ENCODE measurements around the gene RELN. TPM values are rescaled to one million over a fixed set of nuclear protein-coding genes. Genes with fewer than 3 reads are reported as not detected.

RELN gene
- total and polyA plus RNA-seq, 4 experiments from 2014 or later: not detected

- no peaks in the 10 kb centered on the region for H3K4me1 ChIP-seq (ENCODE audit: insufficient read depth, low read length)
- Mint-ChIP-seq H3K27me3 (peaks cover 1% of the 10 kb centered on the region in 2 donors), H3K4me1 (no peaks in the 10 kb centered on the region), H3K4me3 (no peak overlapping the region), H3K9me3 (peaks cover 0 to 4% (median 0%) of the 10 kb centered on the region in 8 donors), H3K27ac (no peak overlapping the region), H3K36me3 (no peaks in the 10 kb centered on the region)
- ChIA-PET CTCF (ENCODE audit: partially characterized antibody) (no interaction called here), POLR2A (ENCODE audit: partially characterized antibody) (no interaction called here)
- H3K36me3 ChIP-seq (ENCODE audit: insufficient read depth, low read length): no peaks in the 10 kb centered on the region
- intact Hi-C loops (cut with micrococcal nuclease): no loop called here
- DNase-seq: no peak
- no peaks in the 10 kb centered on the region for H3K9me3 ChIP-seq (ENCODE audit: control insufficient read depth in 1 of 2, low read length in 2 of 2)
- H3K27ac ChIP-seq (ENCODE audit: low read depth, low read length): no peak overlapping the region
- no peaks in the 10 kb centered on the region for H3K27me3 ChIP-seq (ENCODE audit: insufficient read depth, low read length)
- H3K4me3 ChIP-seq (ENCODE audit: low read length in 2 of 2): no peak overlapping the region
Observed at GRCh38 chr7:103636153-103636552, 353.3 kb downstream of the RELN start.

GRCh38 chr7:103632972-103633371, 356.5 kb downstream of the RELN start:
- Histone ChIP-seq H3K36me3 (ENCODE audit: insufficient read depth, low read length) (no peaks in the 10 kb centered on the region), H3K9me3 (ENCODE audit: control insufficient read depth in 1 of 2, low read length in 2 of 2) (no peaks in the 10 kb centered on the region), H3K27me3 (ENCODE audit: insufficient read depth, low read length) (no peaks in the 10 kb centered on the region), H3K27ac (ENCODE audit: low read depth, low read length) (no peak overlapping the region), H3K4me3 (ENCODE audit: low read length in 2 of 2) (no peak overlapping the region), H3K4me1 (ENCODE audit: insufficient read depth, low read length) (no peaks in the 10 kb centered on the region)
- Mint-ChIP-seq H3K9me3 (peaks cover 0 to 4% (median 0%) of the 10 kb centered on the region in 8 donors), H3K4me1 (no peaks in the 10 kb centered on the region), H3K36me3 (no peaks in the 10 kb centered on the region), H3K4me3 (no peak overlapping the region), H3K27me3 (peaks cover 0 to 1% of the 10 kb centered on the region in 2 donors), H3K27ac (no peak overlapping the region)
- ChIA-PET POLR2A (ENCODE audit: partially characterized antibody) (no interaction called here), CTCF (ENCODE audit: partially characterized antibody) (no interaction called here)
- intact Hi-C loops (cut with micrococcal nuclease): no loop called here
- DNase-seq: no peak

DNA sequence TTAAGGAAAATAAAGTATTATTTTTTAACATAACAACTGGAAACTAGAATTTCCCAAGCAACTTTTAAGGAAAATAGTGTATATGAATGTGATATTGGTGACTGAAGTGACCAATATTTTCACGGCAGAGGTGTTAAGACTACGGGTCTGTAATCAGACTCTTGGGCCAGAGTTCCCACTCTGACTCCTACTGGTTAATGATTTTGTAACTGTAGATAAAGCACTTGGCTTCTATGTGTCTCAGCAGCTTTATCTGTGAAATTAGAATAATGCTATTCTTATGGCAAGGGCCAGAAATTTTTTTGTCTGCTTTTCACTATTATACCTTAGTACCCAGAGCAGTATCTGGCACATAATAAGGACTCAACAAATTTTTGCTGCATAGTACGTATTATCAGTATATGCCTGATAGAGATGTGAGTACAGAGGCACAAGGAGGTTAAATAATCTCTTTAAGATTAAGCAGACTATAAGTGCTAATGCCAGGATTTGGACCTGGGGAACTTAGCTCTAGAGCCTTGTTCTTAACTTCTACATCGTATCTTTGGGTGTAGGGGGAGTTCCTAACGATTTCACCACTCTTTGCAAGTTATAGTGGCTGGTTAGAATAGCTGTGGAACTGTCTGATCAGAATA, 357.3 kb downstream of the RELN start:
- Mint-ChIP-seq H3K4me1 (no peaks in the 10 kb centered on the region), H3K4me3 (no peak overlapping the region), H3K27ac (no peak overlapping the region), H3K27me3 (peaks cover 0 to 1% of the 10 kb centered on the region in 2 donors), H3K36me3 (no peaks in the 10 kb centered on the region), H3K9me3 (no peaks in the 10 kb centered on the region)
- no peak overlapping the region for H3K27ac ChIP-seq (ENCODE audit: low read depth, low read length)
- H3K4me1 ChIP-seq (ENCODE audit: insufficient read depth, low read length): no peaks in the 10 kb centered on the region
- POLR2A ChIA-PET (ENCODE audit: partially characterized antibody): no interaction called here
- H3K9me3 ChIP-seq (ENCODE audit: control insufficient read depth in 1 of 2, low read length in 2 of 2): no peaks in the 10 kb centered on the region
- no peaks in the 10 kb centered on the region for H3K36me3 ChIP-seq (ENCODE audit: insufficient read depth, low read length)
- DNase-seq: no peak
- intact Hi-C loops (cut with micrococcal nuclease): no loop called here
- no peaks in the 10 kb centered on the region for H3K27me3 ChIP-seq (ENCODE audit: insufficient read depth, low read length)
- CTCF ChIA-PET (ENCODE audit: partially characterized antibody): no interaction called here
- H3K4me3 ChIP-seq (ENCODE audit: low read length in 2 of 2): no peak overlapping the region

- H3K36me3 Mint-ChIP-seq: no peaks in the 10 kb centered on the region
- Histone ChIP-seq H3K36me3 (ENCODE audit: insufficient read depth, low read length) (no peaks in the 10 kb centered on the region), H3K9me3 (ENCODE audit: control insufficient read depth in 1 of 2, low read length in 2 of 2) (no peaks in the 10 kb centered on the region), H3K27me3 (ENCODE audit: insufficient read depth, low read length) (no peaks in the 10 kb centered on the region), H3K4me1 (ENCODE audit: insufficient read depth, low read length) (no peaks in the 10 kb centered on the region), H3K4me3 (ENCODE audit: low read length in 2 of 2) (no peak overlapping the region), H3K27ac (ENCODE audit: low read depth, low read length) (no peak overlapping the region)
- no peak overlapping the region for H3K4me3 Mint-ChIP-seq
- no peak for DNase-seq
- ChIA-PET CTCF (ENCODE audit: partially characterized antibody) (no interaction called here), POLR2A (ENCODE audit: partially characterized antibody) (no interaction called here)
- H3K4me1 Mint-ChIP-seq: no peaks in the 10 kb centered on the region
- no peak overlapping the region for H3K27ac Mint-ChIP-seq
- H3K9me3 Mint-ChIP-seq: no peaks in the 10 kb centered on the region
- intact Hi-C loops (cut with micrococcal nuclease): no loop called here
- H3K27me3 Mint-ChIP-seq: peaks cover 0 to 1% of the 10 kb centered on the region in 2 donors
Observed at GRCh38 chr7:103630318-103630717, 359.1 kb downstream of the RELN start.

- H3K36me3 Mint-ChIP-seq: no peaks in the 10 kb centered on the region
- H3K36me3 ChIP-seq (ENCODE audit: insufficient read depth, low read length): no peaks in the 10 kb centered on the region
- POLR2A ChIA-PET (ENCODE audit: partially characterized antibody): no interaction called here
- H3K27ac ChIP-seq (ENCODE audit: low read depth, low read length): no peak overlapping the region
- H3K4me1 Mint-ChIP-seq: no peaks in the 10 kb centered on the region
- DNase-seq: no peak
- H3K27me3 Mint-ChIP-seq: peaks cover 0 to 1% of the 10 kb centered on the region in 2 donors
- no peaks in the 10 kb centered on the region for H3K27me3 ChIP-seq (ENCODE audit: insufficient read depth, low read length)
- no peaks in the 10 kb centered on the region for H3K4me1 ChIP-seq (ENCODE audit: insufficient read depth, low read length)
- no peak overlapping the region for H3K4me3 Mint-ChIP-seq
- H3K27ac Mint-ChIP-seq: no peak overlapping the region
- H3K9me3 Mint-ChIP-seq: no peaks in the 10 kb centered on the region
- no peak overlapping the region for H3K4me3 ChIP-seq (ENCODE audit: low read length in 2 of 2)
- intact Hi-C loops (cut with micrococcal nuclease): no loop called here
- CTCF ChIA-PET (ENCODE audit: partially characterized antibody): no interaction called here
- no peaks in the 10 kb centered on the region for H3K9me3 ChIP-seq (ENCODE audit: control insufficient read depth in 1 of 2, low read length in 2 of 2)
Observed at GRCh38 chr7:103628742-103629141, 360.7 kb downstream of the RELN start.

GRCh38 chr7:103626776-103627175, 362.7 kb downstream of the RELN start:
- no peak overlapping the region for H3K4me3 Mint-ChIP-seq
- no peaks in the 10 kb centered on the region for H3K4me1 ChIP-seq (ENCODE audit: insufficient read depth, low read length)
- no peak overlapping the region for H3K4me3 ChIP-seq (ENCODE audit: low read length in 2 of 2)
- no peaks in the 10 kb centered on the region for H3K27me3 Mint-ChIP-seq
- no peak for DNase-seq
- CTCF ChIA-PET (ENCODE audit: partially characterized antibody): no interaction called here
- POLR2A ChIA-PET (ENCODE audit: partially characterized antibody): no interaction called here
- intact Hi-C loops (cut with micrococcal nuclease): no loop called here
- no peaks in the 10 kb centered on the region for H3K9me3 ChIP-seq (ENCODE audit: control insufficient read depth in 1 of 2, low read length in 2 of 2)
- H3K9me3 Mint-ChIP-seq: no peaks in the 10 kb centered on the region
- no peak overlapping the region for H3K27ac ChIP-seq (ENCODE audit: low read depth, low read length)
- H3K36me3 Mint-ChIP-seq: no peaks in the 10 kb centered on the region
- H3K36me3 ChIP-seq (ENCODE audit: insufficient read depth, low read length): no peaks in the 10 kb centered on the region
- no peaks in the 10 kb centered on the region for H3K4me1 Mint-ChIP-seq
- H3K27ac Mint-ChIP-seq: no peak overlapping the region
- H3K27me3 ChIP-seq (ENCODE audit: insufficient read depth, low read length): no peaks in the 10 kb centered on the region

DNA sequence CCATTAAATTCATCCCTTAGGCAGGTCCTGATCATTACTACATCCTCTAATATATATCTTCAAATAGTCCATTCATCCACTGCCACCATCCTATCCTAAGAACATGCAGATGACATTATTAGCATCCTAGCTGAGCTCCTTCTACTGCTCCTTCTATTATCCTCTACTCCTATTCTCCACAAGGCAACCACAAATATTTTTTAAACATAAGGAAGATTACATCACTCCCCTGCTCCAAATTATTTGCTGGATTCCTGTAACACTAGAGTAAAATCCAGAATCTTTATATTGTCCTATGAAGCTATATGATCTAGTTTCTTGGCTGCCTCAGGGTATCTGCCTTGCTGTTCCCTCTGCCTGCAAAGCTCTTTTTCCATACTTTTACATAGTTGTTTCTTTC, 367.2 kb downstream of the RELN start:
- ChIA-PET POLR2A (ENCODE audit: partially characterized antibody) (no interaction called here), CTCF (ENCODE audit: partially characterized antibody) (interaction anchor here (0.9 kb wide), 1 partner anchor 9 kb away, joined by 3 read pairs; no protein-coding TSS in a partner anchor)
- intact Hi-C loops (cut with micrococcal nuclease): no loop called here

More for the DNA sequence above, 367.2 kb downstream of the RELN start:
- no peak overlapping the region for H3K27ac ChIP-seq (ENCODE audit: low read depth, low read length)
- DNase-seq: no peak
- Mint-ChIP-seq H3K27ac (no peak overlapping the region), H3K27me3 (peaks cover 3 to 11% of the 10 kb centered on the region in 2 donors), H3K9me3 (peaks cover 0 to 2% (median 0%) of the 10 kb centered on the region in 8 donors), H3K4me3 (no peak overlapping the region), H3K36me3 (no peaks in the 10 kb centered on the region), H3K4me1 (no peaks in the 10 kb centered on the region)
- no peaks in the 10 kb centered on the region for H3K4me1 ChIP-seq (ENCODE audit: insufficient read depth, low read length)
- H3K27me3 ChIP-seq (ENCODE audit: insufficient read depth, low read length): no peaks in the 10 kb centered on the region
- H3K36me3 ChIP-seq (ENCODE audit: insufficient read depth, low read length): no peaks in the 10 kb centered on the region
- H3K9me3 ChIP-seq (ENCODE audit: control insufficient read depth in 1 of 2, low read length in 2 of 2): no peaks in the 10 kb centered on the region
- H3K4me3 ChIP-seq (ENCODE audit: low read length in 2 of 2): no peak overlapping the region

All from CD4-positive, alpha-beta memory T cell (primary cell).